ENCODE data around the gene PDZK1IP1.
A peak's percentile ranks its signal among the peaks of the same experiment; 100 is the strongest.

PDZK1IP1 gene

GRCh38 chr1:47183308-47184089 is 6.3 kb downstream of the PDZK1IP1 start:
- Mint-ChIP-seq H3K27ac (no peak overlapping the region), H3K27me3 (peaks cover 53% of the 10 kb centered on the region), H3K9me3 (no peaks in the 10 kb centered on the region), H3K36me3 (ENCODE audit: low read depth) (no peaks in the 10 kb centered on the region), H3K4me3 (no peak overlapping the region), H3K4me1 (ENCODE audit: low read depth) (peaks cover 8% of the 10 kb centered on the region)
- no peak for DNase-seq

GRCh38 chr1:47182676-47183235 is 7.1 kb downstream of the PDZK1IP1 start:
- Mint-ChIP-seq H3K4me3 (no peak overlapping the region), H3K4me1 (ENCODE audit: low read depth) (peaks cover 8% of the 10 kb centered on the region), H3K36me3 (ENCODE audit: low read depth) (no peaks in the 10 kb centered on the region), H3K27me3 (peaks cover 58% of the 10 kb centered on the region), H3K9me3 (no peaks in the 10 kb centered on the region), H3K27ac (no peak overlapping the region)
- no peak for DNase-seq

DNA sequence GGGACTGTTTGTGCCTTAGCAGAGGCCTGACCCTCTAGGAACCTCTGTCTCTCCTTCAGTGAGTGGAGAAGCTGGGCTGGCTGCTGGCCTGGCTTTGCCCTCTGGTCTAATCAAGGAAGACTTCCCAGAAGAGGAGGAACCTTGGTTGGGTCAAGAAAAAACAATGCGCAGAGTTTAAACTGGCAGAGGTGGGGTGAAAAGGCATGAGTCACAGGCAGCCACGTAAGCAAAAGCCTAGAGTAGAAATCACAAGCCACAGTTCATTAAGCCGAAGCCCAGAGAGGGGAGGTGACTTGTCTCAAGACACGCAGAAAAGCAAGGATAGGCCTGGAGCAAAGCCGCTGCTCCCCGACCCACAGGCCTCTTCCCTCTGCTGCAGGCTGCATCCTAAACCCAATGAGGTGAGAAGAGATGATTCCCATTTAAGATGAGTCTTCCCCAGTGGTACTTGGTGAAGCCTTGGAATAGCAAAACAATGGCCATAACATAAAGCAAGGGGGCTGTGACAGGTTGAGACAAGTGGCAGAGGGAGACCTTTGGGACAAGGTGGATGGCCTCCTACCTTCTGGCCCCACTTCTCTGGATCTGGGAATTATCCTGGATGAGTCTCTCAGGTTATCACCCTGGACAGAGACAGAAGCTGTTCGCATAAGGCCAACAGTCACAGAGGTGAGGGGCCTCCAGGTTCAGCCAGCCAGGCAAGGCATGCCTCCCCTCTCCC is 7.7 kb downstream of the PDZK1IP1 start:
- Mint-ChIP-seq H3K27ac (no peak overlapping the region), H3K4me1 (ENCODE audit: low read depth) (peaks cover 8% of the 10 kb centered on the region), H3K4me3 (no peak overlapping the region), H3K36me3 (ENCODE audit: low read depth) (no peaks in the 10 kb centered on the region), H3K9me3 (no peaks in the 10 kb centered on the region), H3K27me3 (peaks cover 60% of the 10 kb centered on the region)
- DNase-seq, result no peak

DNA sequence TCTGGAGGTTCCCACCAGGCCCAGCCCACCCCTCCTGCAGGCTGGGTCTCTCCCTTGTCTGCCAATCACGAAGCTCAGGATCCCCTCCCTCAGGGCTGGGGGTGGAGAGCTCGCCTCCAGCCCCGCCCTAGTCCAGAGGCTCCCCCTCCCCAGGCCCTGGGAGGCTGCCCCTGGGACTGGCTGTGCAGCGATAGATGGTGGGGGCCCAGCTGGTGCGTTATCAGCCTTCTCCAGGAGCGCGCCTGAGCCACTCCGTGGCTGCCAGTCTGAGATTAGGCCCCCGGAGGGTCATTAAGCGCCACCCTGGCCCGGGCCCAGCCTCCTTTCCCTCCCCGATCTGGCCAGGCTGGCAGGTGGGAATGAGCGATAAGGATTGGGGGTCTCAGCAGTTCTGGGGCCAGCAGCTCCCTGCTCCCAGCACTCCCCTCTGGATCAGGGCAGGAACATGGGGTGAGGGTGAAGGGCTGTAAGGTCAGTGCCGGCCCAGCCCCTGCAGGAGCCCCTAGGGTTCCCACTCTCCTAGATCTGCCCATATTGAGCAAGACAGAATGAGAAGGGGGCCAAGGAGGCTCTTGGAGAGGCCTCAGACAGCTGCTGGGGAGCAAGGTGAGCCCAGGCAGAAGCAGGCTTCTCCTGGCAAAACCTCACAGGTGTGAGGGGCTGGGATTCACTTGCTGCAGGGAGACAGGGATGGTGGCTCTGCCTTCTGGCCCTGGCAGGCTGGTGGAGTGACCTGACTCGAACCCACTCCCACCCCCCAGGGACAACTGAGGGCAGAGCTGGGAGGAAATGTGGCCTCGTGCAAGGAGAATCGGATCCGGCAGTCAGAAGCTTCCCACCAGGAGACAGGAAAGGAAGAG is 8.5 kb downstream of the PDZK1IP1 start:
- no peak overlapping the region for H3K27ac Mint-ChIP-seq
- H3K27me3 Mint-ChIP-seq, result peaks cover 60% of the 10 kb centered on the region
- H3K4me3 Mint-ChIP-seq, result no peak overlapping the region
- peaks cover 8% of the 10 kb centered on the region for H3K4me1 Mint-ChIP-seq (ENCODE audit: low read depth)
- H3K9me3 Mint-ChIP-seq, result no peaks in the 10 kb centered on the region
- H3K36me3 Mint-ChIP-seq (ENCODE audit: low read depth), result no peaks in the 10 kb centered on the region
- no peak for DNase-seq

GRCh38 chr1:47180603-47181094 is 9.2 kb downstream of the PDZK1IP1 start:
- H3K4me3 Mint-ChIP-seq, result no peak overlapping the region
- H3K36me3 Mint-ChIP-seq (ENCODE audit: low read depth), result no peaks in the 10 kb centered on the region
- peaks cover 8% of the 10 kb centered on the region for H3K4me1 Mint-ChIP-seq (ENCODE audit: low read depth)
- H3K9me3 Mint-ChIP-seq, result no peaks in the 10 kb centered on the region
- DNase-seq, result no peak
- H3K27me3 Mint-ChIP-seq, result peaks cover 65% of the 10 kb centered on the region
- H3K27ac Mint-ChIP-seq, result no peak overlapping the region

- no peak for DNase-seq
- Mint-ChIP-seq H3K4me3 (no peak overlapping the region), H3K27me3 (peaks cover 65% of the 10 kb centered on the region)
These were observed 9.8 kb downstream of the PDZK1IP1 start for GRCh38 chr1:47179988-47180563.

GRCh38 chr1:47179017-47179987 is 10.5 kb downstream of the PDZK1IP1 start:
- peak overlapping the region; percentile 73 for H3K4me3 Mint-ChIP-seq
- H3K9me3 Mint-ChIP-seq, result no peaks in the 10 kb centered on the region
- peaks cover 12% of the 10 kb centered on the region for H3K4me1 Mint-ChIP-seq (ENCODE audit: low read depth)
- no peaks in the 10 kb centered on the region for H3K36me3 Mint-ChIP-seq (ENCODE audit: low read depth)
- DNase-seq, result peak; percentile 85
- peak overlapping the region; percentile 35 for H3K27ac Mint-ChIP-seq
- peaks cover 64% of the 10 kb centered on the region for H3K27me3 Mint-ChIP-seq

More at GRCh38 chr1:47179988-47180563, 9.8 kb downstream of the PDZK1IP1 start:
- no peaks in the 10 kb centered on the region for H3K9me3 Mint-ChIP-seq
- no peak overlapping the region for H3K27ac Mint-ChIP-seq
- peaks cover 12% of the 10 kb centered on the region for H3K4me1 Mint-ChIP-seq (ENCODE audit: low read depth)
- H3K36me3 Mint-ChIP-seq (ENCODE audit: low read depth), result no peaks in the 10 kb centered on the region

- Mint-ChIP-seq H3K4me3 (no peak overlapping the region), H3K36me3 (ENCODE audit: low read depth) (no peaks in the 10 kb centered on the region), H3K9me3 (no peaks in the 10 kb centered on the region), H3K27me3 (peaks cover 67% of the 10 kb centered on the region), H3K4me1 (ENCODE audit: low read depth) (peaks cover 12% of the 10 kb centered on the region), H3K27ac (no peak overlapping the region)
- DNase-seq, result no peak
These were observed 11.2 kb downstream of the PDZK1IP1 start for GRCh38 chr1:47178654-47179016.

DNA sequence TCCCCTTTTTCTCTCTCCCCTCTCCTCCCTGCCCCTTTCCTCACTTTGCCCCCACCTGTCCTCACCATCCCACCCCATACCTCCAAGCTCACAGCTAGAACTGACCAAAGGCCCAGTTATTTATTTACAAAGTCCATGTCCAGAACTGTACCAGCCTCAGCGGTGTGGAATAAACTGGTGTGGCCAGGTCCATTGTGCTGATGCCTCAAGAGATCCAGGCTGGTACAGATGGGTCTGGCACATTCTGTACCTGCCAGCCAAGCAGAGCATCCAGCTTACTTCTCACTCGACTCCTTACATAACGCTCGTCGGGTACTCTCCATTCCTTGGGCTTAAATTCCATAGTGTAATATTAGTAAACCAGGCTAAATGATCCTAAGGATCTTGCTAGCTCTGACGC is 11.8 kb downstream of the PDZK1IP1 start:
- H3K27me3 Mint-ChIP-seq, result peaks cover 67% of the 10 kb centered on the region
- peaks cover 12% of the 10 kb centered on the region for H3K4me1 Mint-ChIP-seq (ENCODE audit: low read depth)

GRCh38 chr1:47175227-47175934 is 14.5 kb downstream of the PDZK1IP1 start:
- peak; percentile 49 for DNase-seq
- peaks cover 12% of the 10 kb centered on the region for H3K4me1 Mint-ChIP-seq (ENCODE audit: low read depth)
- no peaks in the 10 kb centered on the region for H3K36me3 Mint-ChIP-seq (ENCODE audit: low read depth)
- no peaks in the 10 kb centered on the region for H3K9me3 Mint-ChIP-seq
- H3K4me3 Mint-ChIP-seq, result no peak overlapping the region
- H3K27me3 Mint-ChIP-seq, result peaks cover 58% of the 10 kb centered on the region
- no peak overlapping the region for H3K27ac Mint-ChIP-seq

More for the DNA sequence above, 11.8 kb downstream of the PDZK1IP1 start:
- DNase-seq, result no peak
- no peaks in the 10 kb centered on the region for H3K9me3 Mint-ChIP-seq
- no peak overlapping the region for H3K4me3 Mint-ChIP-seq
- no peaks in the 10 kb centered on the region for H3K36me3 Mint-ChIP-seq (ENCODE audit: low read depth)
- H3K27ac Mint-ChIP-seq, result no peak overlapping the region

DNA sequence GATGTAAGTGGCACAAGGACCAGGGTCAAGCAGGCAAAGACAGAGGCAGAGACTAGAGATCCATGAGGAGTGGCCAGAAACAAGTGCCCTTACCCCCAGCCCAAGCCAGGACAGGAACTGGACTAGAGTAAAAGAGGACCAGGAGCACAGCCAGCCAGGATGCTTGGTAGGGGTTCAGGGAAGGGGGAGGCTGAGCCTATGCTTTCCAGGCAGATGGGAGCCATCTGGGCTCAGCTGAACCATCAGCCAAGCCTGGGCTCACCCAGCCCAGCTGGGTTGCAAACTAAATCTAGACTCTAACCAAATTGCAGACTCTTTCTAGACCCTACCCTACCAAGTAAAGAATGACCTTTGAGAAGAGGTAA is 15.2 kb downstream of the PDZK1IP1 start:
- Mint-ChIP-seq H3K27me3 (peaks cover 57% of the 10 kb centered on the region), H3K27ac (no peak overlapping the region), H3K36me3 (ENCODE audit: low read depth) (no peaks in the 10 kb centered on the region), H3K9me3 (no peaks in the 10 kb centered on the region), H3K4me3 (no peak overlapping the region), H3K4me1 (ENCODE audit: low read depth) (peaks cover 11% of the 10 kb centered on the region)
- no peak for DNase-seq

GRCh38 chr1:47172782-47173181 is 17.1 kb downstream of the PDZK1IP1 start:
- DNase-seq, result no peak
- no peak overlapping the region for H3K27ac Mint-ChIP-seq
- H3K9me3 Mint-ChIP-seq, result no peaks in the 10 kb centered on the region
- no peak overlapping the region for H3K4me3 Mint-ChIP-seq
- H3K27me3 Mint-ChIP-seq, result peaks cover 58% of the 10 kb centered on the region
- peaks cover 4% of the 10 kb centered on the region for H3K4me1 Mint-ChIP-seq (ENCODE audit: low read depth)
- no peaks in the 10 kb centered on the region for H3K36me3 Mint-ChIP-seq (ENCODE audit: low read depth)

DNA sequence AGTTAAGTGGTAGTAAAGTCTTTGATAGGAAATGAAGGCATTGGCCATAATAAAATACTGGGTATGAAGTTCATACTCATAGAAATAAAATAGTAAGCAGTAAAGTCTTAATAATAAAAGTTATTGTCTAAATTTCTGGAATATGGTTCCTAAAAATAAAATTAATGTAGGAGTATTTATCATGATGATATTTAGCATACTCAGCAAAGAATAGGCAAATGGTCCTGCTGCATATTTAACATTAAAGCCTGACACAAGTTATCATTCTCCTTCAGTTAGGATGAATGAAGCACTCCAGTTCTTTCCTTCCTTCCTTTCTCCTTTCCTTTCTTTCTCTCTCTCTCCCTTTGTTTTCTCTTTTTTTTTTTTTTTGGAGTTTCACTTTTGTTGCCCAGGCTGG is 25.3 kb downstream of the PDZK1IP1 start:
- Mint-ChIP-seq H3K9me3 (no peaks in the 10 kb centered on the region), H3K27me3 (peaks cover 51% of the 10 kb centered on the region), H3K27ac (no peak overlapping the region), H3K4me3 (no peak overlapping the region), H3K36me3 (ENCODE audit: low read depth) (no peaks in the 10 kb centered on the region), H3K4me1 (ENCODE audit: low read depth) (no peaks in the 10 kb centered on the region)
- DNase-seq, result no peak

Measured in activated T-cell treated with anti-CD3 and anti-CD28 coated beads, Interleukin-2, amount 50 U/mL, for 24 hours (primary cell).